Measurements from ENCODE around the gene NTHL1. TPM values are rescaled to one million over a fixed set of nuclear protein-coding genes. Genes with fewer than 3 reads are reported as not detected.

NTHL1 gene
- total and polyA plus RNA-seq, 2 of the 4 experiments (the other 2 are of a cell fraction), result 22.8 to 28.0 TPM

DNA sequence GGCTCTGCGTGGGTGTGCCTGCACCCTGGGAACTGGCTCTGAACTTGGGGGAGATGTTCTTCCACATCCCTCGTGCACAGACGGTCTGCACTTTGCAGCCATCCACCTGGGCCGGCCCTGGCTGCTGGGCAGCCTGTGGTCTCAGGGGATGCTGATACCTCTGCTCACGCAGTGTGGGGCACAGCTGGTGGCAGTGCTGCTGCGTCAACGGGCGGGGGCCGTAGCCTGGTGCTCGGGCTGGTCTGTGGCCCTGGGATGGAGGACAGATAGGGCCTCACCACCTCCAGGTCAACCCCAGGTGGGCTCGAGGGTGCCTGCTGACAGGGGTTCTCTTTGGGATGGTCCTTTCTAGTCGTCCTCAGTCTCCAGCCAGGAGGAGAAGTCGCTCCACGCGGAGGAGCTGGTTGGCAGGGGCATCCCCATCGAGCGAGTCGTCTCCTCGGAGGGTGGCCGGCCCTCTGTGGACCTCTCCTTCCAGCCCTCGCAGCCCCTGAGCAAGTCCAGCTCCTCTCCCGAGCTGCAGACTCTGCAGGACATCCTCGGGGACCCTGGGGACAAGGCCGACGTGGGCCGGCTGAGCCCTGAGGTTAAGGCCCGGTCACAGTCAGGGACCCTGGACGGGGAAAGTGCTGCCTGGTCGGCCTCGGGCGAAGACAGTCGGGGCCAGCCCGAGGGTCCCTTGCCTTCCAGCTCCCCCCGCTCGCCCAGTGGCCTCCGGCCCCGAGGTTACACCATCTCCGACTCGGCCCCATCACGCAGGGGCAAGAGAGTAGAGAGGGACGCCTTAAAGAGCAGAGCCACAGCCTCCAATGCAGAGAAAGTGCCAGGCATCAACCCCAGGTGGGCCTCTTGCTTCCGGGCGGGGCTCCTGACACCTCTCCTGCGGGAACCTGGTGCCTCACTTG is 36.5 kb upstream of the NTHL1 start:
- DNase-seq, result no peak
- Histone ChIP-seq H2BK15ac (ENCODE audit: low read depth, low read length) (no peak overlapping the region), H3K79me1 (ENCODE audit: low read depth in 1 of 2, low read length in 2 of 2) (0 out of 4 replicates have a peak, but pooled peaks cover 0 to 3% of the 10 kb centered on the region in 2 experiments), H4K5ac (ENCODE audit: low read depth, low read length) (no peak overlapping the region), H3K4me2 (ENCODE audit: low read depth, low read length) (no peak overlapping the region), H3K27me3 (ENCODE audit: control insufficient read depth, insufficient read depth, low read length) (no peaks in the 10 kb centered on the region), H3K23ac (ENCODE audit: low read depth, low read length) (no peak overlapping the region), H3K9me1 (ENCODE audit: insufficient read depth, low read length) (no peaks in the 10 kb centered on the region), H3K4me1 (ENCODE audit: control insufficient read depth, insufficient read depth, low read length) (peaks cover 3% of the 10 kb centered on the region; the same call in 1 of the 2 replicates), H3K27ac (ENCODE audit: insufficient read depth, low read length) (no peak overlapping the region), H2BK120ac (ENCODE audit: low read depth, low read length) (no peak overlapping the region), H3K4ac (ENCODE audit: low read depth, low read length) (no peak overlapping the region), H3K18ac (ENCODE audit: low read depth, low read length) (no peak overlapping the region), H3K36me3 (ENCODE audit: control insufficient read depth, insufficient read depth, low read length) (peaks cover 83% of the 10 kb centered on the region), H3K14ac (replicated peaks; ENCODE audit: low read depth, low read length) (no peak overlapping the region), H3K9ac (ENCODE audit: low read depth, low read length) (no peak overlapping the region), H4K91ac (ENCODE audit: insufficient read depth, low read depth, low read length) (no peak overlapping the region), H2BK20ac (ENCODE audit: low read depth, low read length) (no peak overlapping the region), H4K20me1 (ENCODE audit: insufficient read depth, low read length) (peaks cover 25% of the 10 kb centered on the region), H3K56ac (ENCODE audit: extremely low read depth, insufficient read depth, low read length) (no peak overlapping the region), H3K4me3 (ENCODE audit: insufficient read depth, low read depth, low read length) (no peak overlapping the region), H2BK5ac (ENCODE audit: low read depth, low read length, poor library complexity, severe bottlenecking) (no peak overlapping the region), H2AK5ac (ENCODE audit: low read depth, low read length) (no peak overlapping the region), H2AK9ac (replicated peaks; ENCODE audit: low read depth, low read length, poor library complexity) (peak overlapping the region; percentile 82), H4K8ac (ENCODE audit: low read depth in 2 of 2, low read length in 2 of 2) (no peak overlapping the region), H2AFZ (replicated peaks; ENCODE audit: low read length, poor library complexity) (no peak overlapping the region), H3K9me3 (ENCODE audit: control insufficient read depth, insufficient read depth, low read length) (no peaks in the 10 kb centered on the region)
- BruUV-seq (replicated peaks), result TSS peak; percentile 77
- ChIA-PET POLR2A (ENCODE audit: unreplicated experiment) (no interaction called here), CTCF (no interaction called here)
- 96% methylated on average over 31 of the region's 44 CpGs; no CpG with 5 or more reads in 1 of the 2 experiments for WGBS, 2 experiments (ENCODE audit: extremely low coverage in 2 of 2, insufficient read length in 1 of 2)
- dilution Hi-C loops (cut with HindIII; ENCODE audit: low sequenced_read_pairs, unreplicated experiment) (no loop called here), intact Hi-C loops (cut with micrococcal nuclease) (no loop called here), in situ Hi-C loops (cut with MboI; ENCODE audit: low sequenced_read_pairs) (no loop called here)
- ATAC-seq (ENCODE audit: low read depth), result no peak
- TF ChIP-seq MXI1 (IDR thresholded peaks at IDR 0.05; ENCODE audit: borderline replicate concordance, low read depth, low read length), result no peak
- no peak for TF ChIP-seq BHLHE40 (IDR thresholded peaks at IDR 0.05; ENCODE audit: low read depth, low read length)
- TF ChIP-seq CEBPB (IDR thresholded peaks at IDR 0.05; ENCODE audit: low read depth, low read length), result no peak
- TF ChIP-seq CHD1 (IDR thresholded peaks at IDR 0.05; ENCODE audit: low read depth, low read length), result no peak
- no peak for TF ChIP-seq POLR2A (IDR thresholded peaks at IDR 0.05; ENCODE audit: low read depth, low read length)
- TF ChIP-seq RCOR1 (IDR thresholded peaks at IDR 0.05; ENCODE audit: insufficient replicate concordance, low read length), result no peak
- TF ChIP-seq, protein P1, sequence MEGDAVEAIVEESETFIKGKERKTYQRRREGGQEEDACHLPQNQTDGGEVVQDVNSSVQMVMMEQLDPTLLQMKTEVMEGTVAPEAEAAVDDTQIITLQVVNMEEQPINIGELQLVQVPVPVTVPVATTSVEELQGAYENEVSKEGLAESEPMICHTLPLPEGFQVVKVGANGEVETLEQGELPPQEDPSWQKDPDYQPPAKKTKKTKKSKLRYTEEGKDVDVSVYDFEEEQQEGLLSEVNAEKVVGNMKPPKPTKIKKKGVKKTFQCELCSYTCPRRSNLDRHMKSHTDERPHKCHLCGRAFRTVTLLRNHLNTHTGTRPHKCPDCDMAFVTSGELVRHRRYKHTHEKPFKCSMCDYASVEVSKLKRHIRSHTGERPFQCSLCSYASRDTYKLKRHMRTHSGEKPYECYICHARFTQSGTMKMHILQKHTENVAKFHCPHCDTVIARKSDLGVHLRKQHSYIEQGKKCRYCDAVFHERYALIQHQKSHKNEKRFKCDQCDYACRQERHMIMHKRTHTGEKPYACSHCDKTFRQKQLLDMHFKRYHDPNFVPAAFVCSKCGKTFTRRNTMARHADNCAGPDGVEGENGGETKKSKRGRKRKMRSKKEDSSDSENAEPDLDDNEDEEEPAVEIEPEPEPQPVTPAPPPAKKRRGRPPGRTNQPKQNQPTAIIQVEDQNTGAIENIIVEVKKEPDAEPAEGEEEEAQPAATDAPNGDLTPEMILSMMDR (conservative IDR thresholded peaks at IDR 0.05; ENCODE audit: low read depth, low read length), result no peak
- TF ChIP-seq, protein P2, sequence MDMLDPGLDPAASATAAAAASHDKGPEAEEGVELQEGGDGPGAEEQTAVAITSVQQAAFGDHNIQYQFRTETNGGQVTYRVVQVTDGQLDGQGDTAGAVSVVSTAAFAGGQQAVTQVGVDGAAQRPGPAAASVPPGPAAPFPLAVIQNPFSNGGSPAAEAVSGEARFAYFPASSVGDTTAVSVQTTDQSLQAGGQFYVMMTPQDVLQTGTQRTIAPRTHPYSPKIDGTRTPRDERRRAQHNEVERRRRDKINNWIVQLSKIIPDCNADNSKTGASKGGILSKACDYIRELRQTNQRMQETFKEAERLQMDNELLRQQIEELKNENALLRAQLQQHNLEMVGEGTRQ (IDR thresholded peaks at IDR 0.05; ENCODE audit: low read depth, low read length), result no peak
- no peak for TF ChIP-seq FOS (IDR thresholded peaks at IDR 0.05; ENCODE audit: low read depth, low read length)
- no peak for TF ChIP-seq RAD21 (IDR thresholded peaks at IDR 0.05; ENCODE audit: low read length)
- no peak for TF ChIP-seq NFE2L2 (IDR thresholded peaks at IDR 0.05; ENCODE audit: low read depth, low read length)
- no peak for TF ChIP-seq MAFK (IDR thresholded peaks at IDR 0.05; ENCODE audit: low read depth, low read length)
- no peak for TF ChIP-seq SMC3 (IDR thresholded peaks at IDR 0.05; ENCODE audit: low read depth, low read length)
- no peak for TF ChIP-seq RFX5 (IDR thresholded peaks at IDR 0.05; ENCODE audit: low read depth, low read length)
- TF ChIP-seq MAZ (IDR thresholded peaks at IDR 0.05; ENCODE audit: borderline replicate concordance, low read depth, low read length), result no peak
